Neural cell (in vitro differentiated cells): ENCODE data around the gene P2RY11. TPM values are rescaled to one million over a fixed set of nuclear protein-coding genes. Genes with fewer than 3 reads are reported as not detected.

Source experiments
- H2AFZ ChIP-seq: fragments of 200-600, 300-800 bp; sonication (generic), shearing (Covaris generic); 2 replicates; pipeline ENCODE4 v1.6.0; 2014; ENCODE audit warnings: low read depth, mild to moderate bottlenecking, antibody characterized with exemption, low read length, moderate library complexity
- H3F3A ChIP-seq: fragments of 200-600 bp; shearing (Covaris generic); 2 replicates; pipeline ENCODE4 v1.6.1; 2016; ENCODE audit warnings: mild to moderate bottlenecking, moderate library complexity, mixed read lengths, antibody characterized with exemption, low read length; ENCODE audit not compliant: insufficient read depth, poor library complexity, severe bottlenecking
- H3K27ac ChIP-seq: fragments of 200-600, 300-800 bp; sonication (generic), shearing (Covaris generic); 2 replicates; pipeline ENCODE4 v1.5.1; 2014; ENCODE audit warnings: mild to moderate bottlenecking, low read length, moderate library complexity
- H3K27me3 ChIP-seq: fragments of 300-800, 200-600 bp; sonication (generic), shearing (Covaris generic); 2 replicates; pipeline ENCODE4 v1.6.0; 2014; ENCODE audit warnings: mild to moderate bottlenecking, low read depth, low read length, moderate library complexity; ENCODE audit not compliant: insufficient read depth
- H3K36me3 ChIP-seq: fragments of 300-800, 200-600 bp; sonication (generic), shearing (Covaris generic); 2 replicates; pipeline ENCODE4 v1.5.1; 2014; ENCODE audit warnings: mild to moderate bottlenecking, antibody characterized with exemption, low read length, moderate library complexity; ENCODE audit not compliant: insufficient read depth
- H3K4me2 ChIP-seq: fragments of 300-800, 200-600 bp; sonication (generic), shearing (Covaris generic); 2 replicates; pipeline ENCODE4 v1.6.0; 2014; ENCODE audit warnings: mild to moderate bottlenecking, low read length
- H3K4me3 ChIP-seq: fragments of 300-800, 200-600 bp; sonication (generic), shearing (Covaris generic); 2 replicates; pipeline ENCODE4 v1.5.1; 2014; ENCODE audit warnings: mild to moderate bottlenecking, low read length, moderate library complexity
- H3K79me2 ChIP-seq: fragments of 200-600 bp; shearing (Covaris generic); replicated peaks from 2 replicates; pipeline ENCODE4 v1.6.0; 2014; ENCODE audit warnings: mild to moderate bottlenecking, low read length, moderate library complexity; ENCODE audit not compliant: insufficient read depth
- H3K9ac ChIP-seq: fragments of 300-800, 200-600 bp; sonication (generic), shearing (Covaris generic); 2 replicates; pipeline ENCODE4 v1.6.1; 2016; ENCODE audit warnings: mild to moderate bottlenecking, low read length, mixed read lengths
- H3K9me2 ChIP-seq: fragments of 200-600 bp; shearing (Covaris generic); 2 replicates; pipeline ENCODE4 v1.6.1; 2016; ENCODE audit warnings: mild to moderate bottlenecking, low read length, mixed read lengths; ENCODE audit not compliant: insufficient read depth
- H3K9me3 ChIP-seq: fragments of 200-600, 300-800 bp; sonication (generic), shearing (Covaris generic); 2 replicates; pipeline ENCODE4 v1.6.1; 2016; ENCODE audit warnings: mild to moderate bottlenecking, mixed run types, low read length, moderate library complexity, mixed read lengths
- H4K20me1 ChIP-seq: fragments of 200-600 bp; shearing (Covaris generic); 2 replicates; pipeline ENCODE4 v1.6.1; 2016; ENCODE audit warnings: mild to moderate bottlenecking, mixed run types; ENCODE audit not compliant: insufficient read depth
- CTCF ChIP-seq: fragments of 450-650 bp; IDR thresholded peaks from 2 replicates; pipeline ENCODE4 v1.5.1; 2014; ENCODE audit warnings: antibody characterized with exemption, mild to moderate bottlenecking, moderate library complexity; ENCODE audit not compliant: poor library complexity, severe bottlenecking
- EP300 ChIP-seq: fragments of 450-650 bp; conservative IDR thresholded peaks from 2 replicates; pipeline ENCODE4 v1.6.1; 2014; ENCODE audit warnings: antibody characterized with exemption, mild to moderate bottlenecking, moderate library complexity; ENCODE audit not compliant: poor library complexity, severe bottlenecking
- EZH2 ChIP-seq: fragments of 200-600, 300-800 bp; shearing (Covaris generic), sonication (generic); IDR thresholded peaks from 2 replicates; pipeline ENCODE4 v1.6.1; 2014; ENCODE audit warnings: antibody characterized with exemption, low read length, borderline replicate concordance, mild to moderate bottlenecking; ENCODE audit not compliant: insufficient read depth, poor library complexity, severe bottlenecking
- MXI1 ChIP-seq: fragments of 450-650 bp; conservative IDR thresholded peaks from 2 replicates; pipeline ENCODE4 v1.6.1; 2014; ENCODE audit warnings: antibody characterized with exemption, mild to moderate bottlenecking; ENCODE audit not compliant: poor library complexity, severe bottlenecking
- POLR2AphosphoS5 ChIP-seq: IDR thresholded peaks from 2 replicates; pipeline ENCODE4 v1.6.1; 2012
- RAD21 ChIP-seq: fragments of 450-650 bp; conservative IDR thresholded peaks from 2 replicates; pipeline ENCODE4 v1.6.1; 2014; ENCODE audit warnings: antibody characterized with exemption, mild to moderate bottlenecking, moderate library complexity
- REST ChIP-seq: IDR thresholded peaks from 2 replicates; pipeline ENCODE4 v1.6.1; 2012; ENCODE audit warnings: borderline replicate concordance
- SMC3 ChIP-seq: fragments of 450-650 bp; conservative IDR thresholded peaks from 2 replicates; pipeline ENCODE4 v1.6.1; 2014; ENCODE audit warnings: antibody characterized with exemption, mild to moderate bottlenecking, moderate library complexity; ENCODE audit not compliant: poor library complexity
- TAF1 ChIP-seq: IDR thresholded peaks from 2 replicates; pipeline ENCODE4 v1.6.1; 2012; ENCODE audit warnings: low read depth
- polyA plus RNA-seq: library from polyadenylated mRNA; depleted of rRNA; stranded (reverse); fragments of >200 nt; gene quantifications from 2 replicates; pipeline ENCODE4 v1.2.3, GENCODE V29; 2014

The P2RY11 gene
- polyA plus RNA-seq, 1 donor from 2014 or later: 5.4 TPM

GRCh38 chr19:10137751-10138682, 26.5 kb downstream of the P2RY11 start:
- Histone ChIP-seq H3K79me2 (no peaks in the 10 kb centered on the region), H3K27ac (no peak overlapping the region), H3F3A (no peaks in the 10 kb centered on the region), H3K9ac (no peak overlapping the region), H3K27me3 (no peaks in the 10 kb centered on the region), H3K4me3 (no peak overlapping the region), H4K20me1 (no peaks in the 10 kb centered on the region), H2AFZ (no peak overlapping the region), H3K36me3 (peaks cover 4% of the 10 kb centered on the region), H3K9me2 (no peaks in the 10 kb centered on the region), H3K4me2 (no peak overlapping the region), H3K9me3 (no peaks in the 10 kb centered on the region)
- TF ChIP-seq EZH2 (no peak), REST (no peak), SMC3 (no peak)

- Histone ChIP-seq H3K9ac (no peak overlapping the region), H3K27me3 (no peaks in the 10 kb centered on the region), H3K79me2 (no peaks in the 10 kb centered on the region), H3K36me3 (peaks cover 4% of the 10 kb centered on the region), H3K27ac (no peak overlapping the region), H3K9me2 (no peaks in the 10 kb centered on the region), H3K4me3 (no peak overlapping the region), H3F3A (no peaks in the 10 kb centered on the region), H4K20me1 (no peaks in the 10 kb centered on the region), H3K4me2 (no peak overlapping the region), H2AFZ (no peak overlapping the region), H3K9me3 (no peaks in the 10 kb centered on the region)
- TF ChIP-seq RAD21: no peak
- TF ChIP-seq SMC3: no peak
- no peak for TF ChIP-seq CTCF
- TF ChIP-seq REST: no peak
- TF ChIP-seq EP300: no peak
- TF ChIP-seq TAF1: no peak
- TF ChIP-seq EZH2: no peak
- no peak for TF ChIP-seq MXI1
- no peak for TF ChIP-seq POLR2AphosphoS5
Measured at GRCh38 chr19:10138879-10139795, 27.6 kb downstream of the P2RY11 start.
